ENCODE results near the gene STING1. TPM values are rescaled to one million over a fixed set of nuclear protein-coding genes. Genes with fewer than 3 reads are reported as not detected.

Gene STING1
- total RNA-seq, 4 donors from 2014 or later: 10.1 to 12.5 (median 10.9) TPM

DNA sequence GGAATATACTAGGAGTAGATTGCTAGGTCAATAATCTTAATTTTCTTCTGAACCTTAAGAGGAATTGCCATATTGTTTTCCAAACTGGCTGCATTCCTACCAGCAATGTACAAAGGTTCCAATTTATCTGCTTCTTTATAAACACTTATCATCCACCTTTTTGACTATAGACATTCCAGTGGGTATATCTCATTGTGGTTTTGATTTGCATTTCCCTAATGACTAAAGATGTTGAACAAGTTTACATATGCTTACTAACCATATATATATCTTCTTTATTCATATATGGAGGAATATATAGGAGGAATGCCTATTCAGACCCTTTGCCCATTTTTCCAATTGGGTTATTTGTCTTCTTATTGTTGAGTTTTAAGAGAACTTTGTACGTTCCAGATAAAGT lies 50.9 kb downstream of the STING1 start:
- Histone ChIP-seq H3K4me3 (no peak overlapping the region), H3K4me1 (no peaks in the 10 kb centered on the region), H3K9me3 (no peaks in the 10 kb centered on the region), H3K27ac (no peak overlapping the region), H3K27me3 (no peaks in the 10 kb centered on the region), H3K36me3 (peaks cover 0 to 41% of the 10 kb centered on the region in 2 donors)
- intact Hi-C loops (cut with DNase I; ENCODE audit: low total_unique reads) (no loop called here), in situ Hi-C loops (cut with MboI; ENCODE audit: low sequenced_read_pairs in 4 of 4) (no loop called here)
- TF ChIP-seq, protein P1, sequence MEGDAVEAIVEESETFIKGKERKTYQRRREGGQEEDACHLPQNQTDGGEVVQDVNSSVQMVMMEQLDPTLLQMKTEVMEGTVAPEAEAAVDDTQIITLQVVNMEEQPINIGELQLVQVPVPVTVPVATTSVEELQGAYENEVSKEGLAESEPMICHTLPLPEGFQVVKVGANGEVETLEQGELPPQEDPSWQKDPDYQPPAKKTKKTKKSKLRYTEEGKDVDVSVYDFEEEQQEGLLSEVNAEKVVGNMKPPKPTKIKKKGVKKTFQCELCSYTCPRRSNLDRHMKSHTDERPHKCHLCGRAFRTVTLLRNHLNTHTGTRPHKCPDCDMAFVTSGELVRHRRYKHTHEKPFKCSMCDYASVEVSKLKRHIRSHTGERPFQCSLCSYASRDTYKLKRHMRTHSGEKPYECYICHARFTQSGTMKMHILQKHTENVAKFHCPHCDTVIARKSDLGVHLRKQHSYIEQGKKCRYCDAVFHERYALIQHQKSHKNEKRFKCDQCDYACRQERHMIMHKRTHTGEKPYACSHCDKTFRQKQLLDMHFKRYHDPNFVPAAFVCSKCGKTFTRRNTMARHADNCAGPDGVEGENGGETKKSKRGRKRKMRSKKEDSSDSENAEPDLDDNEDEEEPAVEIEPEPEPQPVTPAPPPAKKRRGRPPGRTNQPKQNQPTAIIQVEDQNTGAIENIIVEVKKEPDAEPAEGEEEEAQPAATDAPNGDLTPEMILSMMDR (IDR thresholded peaks at IDR 0.05 in 4 of 5, conservative IDR thresholded peaks at IDR 0.05 in 1 of 5): no peak
- no peak for TF ChIP-seq POLR2A (IDR thresholded peaks at IDR 0.05)
- no peak for DNase-seq
- ATAC-seq: no peak

DNA sequence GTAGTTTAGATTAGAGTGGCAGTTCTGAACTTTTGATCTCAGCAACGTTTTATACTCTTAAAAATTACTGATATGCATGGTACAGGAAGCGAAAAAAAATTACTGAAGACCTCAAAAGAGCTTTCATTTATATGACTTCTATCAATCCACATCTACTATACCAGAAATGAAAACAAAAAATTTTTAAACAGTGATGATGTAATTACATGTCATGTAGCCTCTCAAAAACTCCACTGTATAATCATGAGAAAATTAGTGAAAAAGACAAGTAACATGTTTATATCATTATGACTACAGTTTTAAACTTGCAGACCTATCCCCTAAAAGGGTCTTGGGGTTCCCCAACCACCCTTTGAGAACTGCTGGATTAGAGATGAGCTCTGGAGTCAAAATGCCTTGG lies 52.5 kb downstream of the STING1 start:
- no peak overlapping the region for H3K4me3 ChIP-seq
- intact Hi-C loops (cut with DNase I; ENCODE audit: low total_unique reads) (no loop called here), in situ Hi-C loops (cut with MboI; ENCODE audit: low sequenced_read_pairs in 4 of 4) (no loop called here)
- H3K36me3 ChIP-seq: peaks cover 0 to 41% of the 10 kb centered on the region in 2 donors
- H3K27ac ChIP-seq: no peak overlapping the region
- no peak for DNase-seq
- H3K9me3 ChIP-seq: no peaks in the 10 kb centered on the region
- no peak for TF ChIP-seq POLR2A (IDR thresholded peaks at IDR 0.05)
- TF ChIP-seq, protein P1 (IDR thresholded peaks at IDR 0.05 in 4 of 5, conservative IDR thresholded peaks at IDR 0.05 in 1 of 5): no peak
- H3K4me1 ChIP-seq: peaks cover 8 to 14% of the 10 kb centered on the region in 2 donors
- ATAC-seq: no peak
- no peaks in the 10 kb centered on the region for H3K27me3 ChIP-seq

DNA sequence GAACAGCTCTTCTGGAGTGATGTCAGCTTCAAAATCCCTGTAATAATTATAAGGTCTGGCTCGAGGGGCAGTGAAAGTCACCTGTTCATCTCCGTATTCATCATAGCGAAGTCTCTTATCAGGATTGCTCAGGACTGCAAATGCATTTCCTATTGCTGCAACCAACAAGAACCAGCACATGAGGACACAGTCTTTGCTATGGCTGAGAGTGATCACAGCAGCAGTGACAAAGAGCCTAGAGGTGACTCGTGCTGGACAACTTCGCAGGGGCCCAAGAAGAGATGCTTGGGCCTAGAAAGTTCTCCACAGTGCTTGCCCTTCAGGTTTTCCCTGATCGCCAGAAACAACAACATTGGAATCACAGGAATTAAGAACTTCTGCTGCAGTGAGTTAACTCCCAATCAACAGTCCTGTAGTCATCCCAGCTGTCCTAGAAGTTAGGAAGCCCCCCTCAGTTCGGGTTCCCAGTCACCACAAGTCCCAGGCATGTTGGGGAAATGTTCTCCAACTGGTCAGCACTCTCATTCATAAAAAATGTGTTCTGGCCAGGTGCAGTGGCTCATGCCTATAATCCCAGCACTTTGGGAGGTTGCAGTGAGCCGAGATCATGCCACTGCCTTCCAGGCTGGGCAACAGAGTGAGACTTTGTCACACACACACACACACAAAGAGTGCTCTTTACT lies 56.2 kb downstream of the STING1 start:
- DNase-seq (no peak), ATAC-seq (peak in 1 of 2 donors; percentile 33)
- H3K27ac ChIP-seq: peak overlapping the region; percentile 75 to 80 (median 76)
- no peaks in the 10 kb centered on the region for H3K9me3 ChIP-seq
- H3K27me3 ChIP-seq: no peaks in the 10 kb centered on the region
- no peak overlapping the region for H3K4me3 ChIP-seq
- in situ Hi-C loops (cut with MboI; ENCODE audit: low sequenced_read_pairs in 4 of 4) (loop anchor here in 1 of 4 donors (5.0 kb wide), 1 partner anchor 91 kb away; no protein-coding TSS in a partner anchor), intact Hi-C loops (cut with DNase I; ENCODE audit: low total_unique reads) (no loop called here)
- peaks cover 0 to 37% of the 10 kb centered on the region in 2 donors for H3K36me3 ChIP-seq
- TF ChIP-seq POLR2A (IDR thresholded peaks at IDR 0.05): no peak
- TF ChIP-seq, protein P1 (IDR thresholded peaks at IDR 0.05 in 4 of 5, conservative IDR thresholded peaks at IDR 0.05 in 1 of 5): no peak
- H3K4me1 ChIP-seq: peaks cover 8 to 22% of the 10 kb centered on the region in 2 donors

Other genes with a start within 250 kb of the STING1 start
- 100 to 1,000 TPM; 115 to 188 (median 156) TPM for gene MATR3, start 189.0 kb downstream of the STING1 start, total RNA-seq
- gene PAIP2, start 140.9 kb downstream of the STING1 start, total RNA-seq: 100 to 1,000 TPM; 111 to 148 (median 126) TPM
- not detected for gene SLC23A1, start 99.5 kb downstream of the STING1 start, total RNA-seq
- gene MZB1, start 92.8 kb downstream of the STING1 start, total RNA-seq: under 1 TPM in 1 of 4 donors, not detected in 3; 0.46 TPM
- gene PROB1, start 87.7 kb downstream of the STING1 start, total RNA-seq: 10 to 100 TPM; 26.8 to 81.4 (median 52.9) TPM
- 10 to 100 TPM in 3 of 4 donors, 1 to 10 TPM in 1; 6.8 to 24.1 (median 12.5) TPM for gene SPATA24, start 78.7 kb downstream of the STING1 start, total RNA-seq
- 10 to 100 TPM in 3 of 4 donors, 1 to 10 TPM in 1; 5.1 to 21.7 (median 13.3) TPM for gene DNAJC18, start 43.2 kb downstream of the STING1 start, total RNA-seq
- 1 to 10 TPM; 5.4 to 8.9 (median 6.9) TPM for gene ECSCR, start 20.0 kb downstream of the STING1 start, total RNA-seq
- not detected for gene SMIM33, start 11.8 kb downstream of the STING1 start, total RNA-seq
- gene UBE2D2, start 78.6 kb upstream of the STING1 start, total RNA-seq: 100 to 1,000 TPM in 3 of 4 donors, 10 to 100 TPM in 1; 98.5 to 199 (median 131) TPM
- gene CXXC5, start 165.6 kb upstream of the STING1 start, total RNA-seq: 10 to 100 TPM; 38.5 to 83.8 (median 60.9) TPM

Data from gastrocnemius medialis (tissue), 4 donors.